Activated CD8-positive, alpha-beta memory T cell treated with anti-CD3 and anti-CD28 coated beads, Interleukin-2, amount 50 U/mL, for 4 hours (primary cell): ENCODE data around the gene TMEM51.

ENCODE experiments used
- DNase-seq: peaks from one replicate; pipeline ENCODE4 v3.0.0-alpha.2; 2020

TMEM51 gene

DNA sequence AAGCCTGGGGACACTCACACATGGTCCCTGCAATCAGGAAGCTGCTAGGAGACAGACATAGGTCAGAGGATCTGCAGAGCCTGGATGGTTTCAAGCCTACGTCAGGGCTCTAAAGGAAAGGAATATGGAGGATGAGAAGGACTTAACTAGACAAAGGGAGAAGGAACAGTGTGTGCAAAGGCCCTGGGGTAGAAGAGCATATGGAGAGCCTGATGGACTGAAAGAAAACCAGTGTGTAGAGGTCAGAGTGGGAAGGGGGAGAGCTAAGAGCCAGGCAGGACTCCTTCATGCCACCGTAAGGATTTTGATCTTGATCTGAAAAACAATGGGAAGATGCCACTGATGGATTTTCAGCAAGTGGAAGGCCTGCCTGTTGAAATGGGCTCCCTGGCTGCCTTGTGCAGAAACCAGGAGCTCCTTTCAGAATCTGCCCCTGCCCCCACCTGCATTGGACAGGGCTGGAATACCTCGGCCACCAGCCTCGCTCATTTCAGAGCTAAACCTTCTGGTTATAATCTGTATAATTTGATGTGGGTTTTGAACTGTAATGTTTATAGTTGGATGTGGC lies 102.1 kb downstream of the TMEM51 start:
- DNase-seq: no peak

DNA sequence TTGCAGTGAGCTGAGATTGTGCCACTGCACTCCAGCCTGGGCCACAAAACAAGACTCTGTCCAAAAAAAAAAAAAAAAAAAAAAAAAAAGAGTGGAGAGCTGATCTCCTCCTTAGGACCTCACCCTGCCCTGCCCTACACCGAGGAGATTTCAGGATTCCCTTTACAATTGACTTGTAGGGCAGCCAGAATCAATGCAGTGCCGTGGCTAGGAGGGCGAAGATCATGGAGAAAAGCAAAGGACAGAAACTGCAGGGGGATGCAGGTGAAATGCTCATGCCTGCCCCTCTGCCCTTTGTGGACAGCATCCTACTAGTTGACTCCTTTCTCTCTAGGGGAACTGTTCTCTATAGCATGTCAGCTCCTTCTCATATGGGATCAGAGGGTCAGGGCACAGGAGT lies 103.0 kb downstream of the TMEM51 start:
- no peak for DNase-seq

DNA sequence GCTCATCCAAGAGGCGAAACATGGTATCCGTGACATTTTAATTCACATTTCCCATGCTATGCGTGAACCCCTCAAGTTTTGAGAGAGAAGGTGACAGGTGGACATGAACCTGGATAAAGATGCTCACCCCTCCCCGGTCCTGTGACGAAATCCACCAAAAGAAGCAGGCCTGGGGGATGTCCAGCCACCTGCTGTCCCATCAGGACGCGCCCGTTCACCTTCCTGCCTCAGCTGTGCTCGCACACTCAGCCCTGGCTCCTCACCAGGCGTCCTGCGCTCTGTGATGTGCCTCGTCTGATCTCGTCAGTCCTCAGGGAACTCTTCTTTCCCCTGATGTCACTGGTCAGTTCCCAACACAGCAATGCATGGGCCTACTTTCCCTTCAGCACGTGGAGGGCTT lies 103.8 kb downstream of the TMEM51 start:
- no peak for DNase-seq

DNA sequence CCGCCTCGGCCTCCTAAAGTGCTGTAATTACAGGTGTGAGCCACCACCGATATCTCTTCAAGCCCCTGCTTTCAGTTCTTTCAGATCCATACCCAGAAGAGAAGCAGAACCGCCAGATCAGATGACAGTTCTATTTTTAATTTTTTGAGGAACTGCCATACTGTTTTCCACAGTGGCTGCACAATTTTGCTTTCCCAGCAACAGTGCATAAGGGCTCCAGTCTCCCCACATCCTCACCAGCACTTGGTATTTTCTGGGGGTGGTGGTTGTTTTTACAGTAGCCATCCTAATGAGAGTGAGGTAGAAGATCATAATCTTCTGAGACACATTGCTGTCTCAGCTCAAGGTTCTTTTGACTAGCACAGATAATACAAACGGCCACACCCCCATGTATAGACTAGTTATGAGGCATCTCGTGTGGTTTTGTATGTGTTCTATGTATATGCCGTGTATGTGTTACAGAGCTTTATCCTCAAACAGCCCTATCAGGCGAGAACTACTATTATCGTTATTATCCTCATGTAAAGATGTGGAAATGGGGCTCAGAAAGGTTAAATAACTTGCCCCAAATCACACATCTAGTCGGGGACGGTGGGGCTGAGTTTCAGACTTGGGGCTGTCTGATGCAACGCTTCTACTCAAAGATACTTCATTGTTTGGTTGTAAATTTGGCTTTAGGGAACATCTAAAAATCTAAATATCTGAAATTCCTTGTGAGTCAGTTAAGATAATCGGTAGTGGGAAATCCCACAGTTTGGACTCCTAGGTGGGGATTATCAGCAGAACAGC lies 105.5 kb downstream of the TMEM51 start:
- no peak for DNase-seq

DNA sequence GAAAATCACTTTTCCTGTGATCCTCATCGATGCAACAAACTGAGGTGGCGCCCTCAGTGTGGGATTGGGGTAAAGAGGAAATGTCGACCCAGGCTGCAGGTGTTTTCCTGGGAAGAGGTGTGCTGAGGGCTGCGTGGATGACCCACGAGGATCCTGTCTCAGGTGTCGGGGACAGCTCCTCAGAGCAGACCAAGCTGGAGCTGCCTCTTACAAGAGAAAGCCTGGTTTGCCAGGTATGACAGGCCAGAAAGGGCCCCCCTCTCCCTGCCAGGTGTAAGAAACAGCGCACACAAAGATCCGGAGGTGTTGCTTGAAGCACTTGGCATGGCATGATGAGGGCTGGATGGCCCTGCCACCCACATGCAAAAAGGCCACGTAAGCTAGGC lies 106.1 kb downstream of the TMEM51 start:
- DNase-seq: no peak

DNA sequence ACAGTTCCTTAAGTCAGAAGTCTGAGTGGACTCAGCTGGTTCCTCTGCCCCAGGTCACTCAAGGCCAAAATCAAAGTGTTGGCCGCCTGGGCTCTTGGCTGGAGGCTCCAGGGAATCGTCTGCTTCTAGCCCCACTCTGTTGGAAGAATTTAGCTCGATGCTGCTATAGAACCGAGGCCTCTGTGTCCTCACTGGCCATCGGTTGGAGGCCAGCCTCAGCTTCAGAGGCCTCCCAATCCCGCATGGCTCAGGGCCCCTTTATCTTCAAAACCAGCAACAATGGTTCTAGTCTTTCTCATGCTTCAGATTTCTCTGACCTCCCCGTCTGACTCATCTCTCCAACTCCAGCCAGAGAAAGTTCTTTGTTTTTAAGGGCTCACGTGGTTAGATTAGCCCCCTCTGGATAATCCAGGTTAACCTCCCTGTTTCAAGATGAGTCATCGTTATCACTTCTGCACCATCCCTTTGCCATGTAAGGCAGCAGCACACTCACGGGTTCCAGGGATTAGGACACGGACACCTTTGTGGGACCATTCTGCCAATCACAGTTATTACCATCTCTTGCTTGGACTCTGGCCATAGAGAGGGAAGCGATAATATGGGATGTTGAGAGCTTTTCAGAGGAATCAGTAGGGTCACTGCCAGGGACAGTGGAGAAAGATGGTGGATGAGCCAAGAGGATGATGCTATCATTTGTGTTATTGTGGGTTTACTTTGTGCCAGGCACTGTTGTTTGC lies 107.0 kb downstream of the TMEM51 start:
- DNase-seq: no peak

DNA sequence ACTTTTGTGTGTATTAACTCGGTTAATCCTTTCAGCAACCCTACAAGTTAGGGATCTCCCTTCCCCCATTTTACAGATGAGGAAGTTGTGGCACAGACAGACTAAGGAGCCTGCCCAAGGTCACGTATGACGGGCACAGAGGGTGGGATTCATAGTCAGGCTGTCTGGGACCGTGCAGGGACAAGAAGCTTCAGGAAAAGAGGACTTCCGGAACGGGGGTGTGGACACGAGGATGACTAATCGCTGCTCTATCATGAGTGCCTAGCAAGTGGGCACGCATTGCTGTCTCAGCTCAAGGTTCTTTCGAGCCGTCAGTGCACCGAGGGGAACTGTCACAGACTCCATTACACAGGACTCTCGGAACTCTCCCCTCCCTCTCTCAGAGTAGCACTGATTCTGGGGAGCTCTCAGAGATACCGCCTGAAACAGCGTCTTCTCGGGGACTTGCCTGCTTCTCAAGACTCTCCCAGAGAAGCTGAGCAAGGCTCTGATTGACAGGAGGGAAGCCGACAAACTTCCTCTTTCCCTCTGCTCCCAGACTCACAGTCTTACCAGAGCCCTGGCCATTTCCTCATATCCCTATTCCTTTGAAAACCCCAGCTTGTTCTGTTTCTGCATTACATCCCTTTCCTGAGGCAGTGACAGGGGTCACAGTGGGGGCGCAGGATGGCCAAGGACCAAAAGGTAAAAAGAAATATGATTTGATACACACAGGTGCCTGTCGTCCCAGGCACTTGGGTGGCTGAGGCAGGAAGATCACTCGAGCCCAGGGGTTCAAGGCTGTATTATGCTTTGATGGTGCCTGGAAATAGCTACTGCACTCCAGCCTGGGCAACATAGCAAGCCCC lies 107.8 kb downstream of the TMEM51 start:
- DNase-seq: peak; percentile 17

DNA sequence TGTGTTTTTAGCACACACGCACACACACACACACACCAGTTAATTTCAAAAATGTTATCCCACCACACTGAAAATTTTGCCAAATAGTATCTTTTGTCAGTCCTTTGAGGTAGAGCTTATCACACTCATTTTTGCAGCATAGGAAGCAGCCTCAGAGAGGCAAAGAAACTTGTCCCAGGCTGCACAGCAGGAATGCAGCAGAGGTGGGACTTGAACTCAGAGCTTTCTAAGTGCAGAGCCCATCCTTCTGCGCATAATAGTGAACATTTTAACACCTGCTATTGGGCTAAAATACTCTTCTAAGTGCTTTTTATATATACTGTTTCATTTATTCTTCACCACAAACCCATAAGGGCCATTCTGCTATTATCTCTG lies 108.4 kb downstream of the TMEM51 start:
- DNase-seq: no peak

DNA sequence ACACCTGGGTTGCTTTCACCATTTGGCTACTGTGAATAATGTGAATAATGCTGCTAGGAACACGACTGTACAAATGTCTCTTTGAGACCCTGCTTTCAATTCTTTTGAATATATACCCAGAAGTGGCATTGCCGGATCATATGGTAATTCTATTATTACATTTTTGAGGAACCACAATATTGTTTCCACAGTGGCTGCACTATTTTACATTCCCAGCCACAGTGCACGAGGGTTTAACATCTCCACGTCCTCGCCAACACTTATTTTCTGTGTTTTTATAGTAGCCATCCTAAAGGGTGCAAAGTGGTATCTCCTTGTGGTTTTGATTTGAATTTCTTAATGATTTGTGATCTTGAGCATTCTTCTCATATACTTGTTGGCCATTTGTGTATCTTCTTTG lies 109.2 kb downstream of the TMEM51 start:
- DNase-seq: no peak

DNA sequence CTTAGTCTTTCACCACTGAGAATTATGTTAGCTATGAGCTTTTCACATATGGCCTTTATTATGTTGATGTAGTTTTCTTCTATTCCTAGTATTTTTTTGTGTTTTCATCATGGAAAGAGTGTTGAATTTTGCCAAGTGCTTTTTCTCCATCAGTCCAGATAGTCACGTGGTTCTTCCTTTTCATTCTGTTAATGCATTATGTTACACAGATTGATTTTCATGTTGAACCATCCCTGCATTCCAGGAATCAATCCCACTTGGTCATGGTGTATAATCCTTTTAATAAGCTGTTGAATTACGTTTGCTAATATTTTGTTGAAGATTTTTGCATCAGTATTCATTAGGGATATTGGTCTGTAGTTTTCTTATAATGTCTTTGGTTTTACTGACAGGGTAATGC lies 111.2 kb downstream of the TMEM51 start:
- DNase-seq: no peak
